B cell (primary cell): ENCODE results near the gene OR12D2.
"Not testable (repeated sequence)": the region's sequence is repeated elsewhere in the genome, so short reads cannot be mapped to it uniquely, and the experiment has no call there.

Experiments used
- EZH2 ChIP-seq: IDR thresholded peaks from 2 replicates; pipeline ENCODE4 v1.6.1; 2012; ENCODE audit warnings: borderline replicate concordance, low read depth, mild to moderate bottlenecking, moderate library complexity, low read length; ENCODE audit not compliant: insufficient read depth, poor library complexity, severe bottlenecking
- TF ChIP-seq, protein P1 (sequence below): fragments of 200-600 bp; IDR thresholded peaks from one replicate; pipeline ENCODE4 v1.8.0; 2022; ENCODE audit warnings: antibody characterized with exemption, mild to moderate bottlenecking

DNA sequence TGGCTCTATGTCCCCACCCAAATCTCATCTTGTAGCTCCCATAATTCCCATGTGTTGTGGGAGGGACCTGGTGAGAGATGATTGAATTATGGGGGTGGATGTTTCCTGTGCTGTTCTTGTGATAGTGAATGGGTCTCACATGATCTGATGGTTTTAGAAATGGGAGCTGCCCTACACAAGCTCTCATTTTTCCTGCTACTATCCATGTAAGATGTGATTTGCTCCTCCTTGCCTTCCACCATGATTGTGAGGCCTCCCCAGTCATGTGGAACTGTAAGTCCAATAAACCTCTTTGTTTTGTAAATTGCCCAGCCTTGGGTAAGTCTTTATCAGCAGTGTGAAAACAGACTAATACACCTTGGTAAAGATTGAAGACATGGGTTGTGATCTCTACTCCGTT, 48.6 kb downstream of the OR12D2 start:
- TF ChIP-seq, protein P1, sequence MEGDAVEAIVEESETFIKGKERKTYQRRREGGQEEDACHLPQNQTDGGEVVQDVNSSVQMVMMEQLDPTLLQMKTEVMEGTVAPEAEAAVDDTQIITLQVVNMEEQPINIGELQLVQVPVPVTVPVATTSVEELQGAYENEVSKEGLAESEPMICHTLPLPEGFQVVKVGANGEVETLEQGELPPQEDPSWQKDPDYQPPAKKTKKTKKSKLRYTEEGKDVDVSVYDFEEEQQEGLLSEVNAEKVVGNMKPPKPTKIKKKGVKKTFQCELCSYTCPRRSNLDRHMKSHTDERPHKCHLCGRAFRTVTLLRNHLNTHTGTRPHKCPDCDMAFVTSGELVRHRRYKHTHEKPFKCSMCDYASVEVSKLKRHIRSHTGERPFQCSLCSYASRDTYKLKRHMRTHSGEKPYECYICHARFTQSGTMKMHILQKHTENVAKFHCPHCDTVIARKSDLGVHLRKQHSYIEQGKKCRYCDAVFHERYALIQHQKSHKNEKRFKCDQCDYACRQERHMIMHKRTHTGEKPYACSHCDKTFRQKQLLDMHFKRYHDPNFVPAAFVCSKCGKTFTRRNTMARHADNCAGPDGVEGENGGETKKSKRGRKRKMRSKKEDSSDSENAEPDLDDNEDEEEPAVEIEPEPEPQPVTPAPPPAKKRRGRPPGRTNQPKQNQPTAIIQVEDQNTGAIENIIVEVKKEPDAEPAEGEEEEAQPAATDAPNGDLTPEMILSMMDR = not testable (repeated sequence)
- TF ChIP-seq EZH2 = not testable (repeated sequence)
